Activated CD8-positive, alpha-beta memory T cell treated with anti-CD3 and anti-CD28 coated beads, Interleukin-2, amount 50 U/mL, for 24 hours (primary cell): ENCODE results near the gene ZFPM1.

Source experiments
- DNase-seq: peaks from one replicate; pipeline ENCODE4 v3.0.0-alpha.2; 2020; ENCODE audit errors: extremely low read depth

The ZFPM1 gene

GRCh38 chr16:88433632-88434352 lies 19.3 kb upstream of the ZFPM1 start:
- DNase-seq: no peak

DNA sequence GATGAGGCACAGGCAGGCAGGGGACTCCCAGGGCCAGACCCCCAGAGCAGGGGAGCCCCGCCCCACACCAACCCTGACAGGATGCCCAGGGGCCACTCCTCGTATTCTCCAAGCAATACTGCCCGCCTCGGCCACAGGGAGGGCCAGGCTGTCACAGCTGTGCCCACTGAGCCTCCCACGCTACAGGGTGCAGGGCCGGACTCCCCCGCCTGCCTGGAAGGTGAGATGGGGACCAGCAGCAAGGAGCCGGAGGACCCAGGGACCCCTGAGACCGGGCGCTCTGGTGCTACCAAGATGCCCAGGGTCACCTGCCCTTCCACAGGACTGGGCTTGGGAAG lies 18.8 kb upstream of the ZFPM1 start:
- DNase-seq: no peak

GRCh38 chr16:88434746-88435145 lies 18.3 kb upstream of the ZFPM1 start:
- no peak for DNase-seq

- DNase-seq: no peak
Observed at GRCh38 chr16:88435437-88436355, 17.4 kb upstream of the ZFPM1 start.

GRCh38 chr16:88436796-88437195 lies 16.3 kb upstream of the ZFPM1 start:
- no peak for DNase-seq

DNA sequence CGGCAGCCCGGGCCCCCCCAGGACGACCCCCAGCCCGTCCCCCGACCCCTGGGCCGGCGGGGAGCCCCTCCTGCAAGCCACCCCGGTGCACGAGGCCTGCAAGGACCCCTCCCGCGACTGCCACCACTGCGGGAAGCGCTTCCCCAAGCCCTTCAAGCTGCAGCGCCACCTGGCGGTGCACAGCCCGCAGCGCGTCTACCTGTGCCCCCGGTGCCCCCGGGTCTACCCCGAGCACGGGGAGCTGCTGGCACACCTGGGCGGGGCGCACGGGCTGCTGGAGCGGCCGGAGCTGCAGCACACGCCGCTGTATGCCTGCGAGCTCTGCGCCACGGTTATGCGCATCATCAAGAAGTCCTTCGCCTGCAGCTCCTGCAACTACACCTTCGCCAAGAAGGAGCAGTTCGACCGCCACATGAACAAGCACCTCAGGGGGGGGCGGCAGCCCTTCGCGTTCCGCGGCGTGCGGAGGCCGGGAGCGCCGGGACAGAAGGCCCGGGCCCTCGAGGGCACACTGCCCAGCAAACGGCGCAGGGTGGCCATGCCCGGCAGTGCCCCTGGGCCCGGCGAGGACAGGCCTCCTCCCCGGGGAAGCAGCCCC lies 15.6 kb upstream of the ZFPM1 start:
- DNase-seq: no peak

GRCh38 chr16:88438084-88438870 lies 14.8 kb upstream of the ZFPM1 start:
- no peak for DNase-seq

DNA sequence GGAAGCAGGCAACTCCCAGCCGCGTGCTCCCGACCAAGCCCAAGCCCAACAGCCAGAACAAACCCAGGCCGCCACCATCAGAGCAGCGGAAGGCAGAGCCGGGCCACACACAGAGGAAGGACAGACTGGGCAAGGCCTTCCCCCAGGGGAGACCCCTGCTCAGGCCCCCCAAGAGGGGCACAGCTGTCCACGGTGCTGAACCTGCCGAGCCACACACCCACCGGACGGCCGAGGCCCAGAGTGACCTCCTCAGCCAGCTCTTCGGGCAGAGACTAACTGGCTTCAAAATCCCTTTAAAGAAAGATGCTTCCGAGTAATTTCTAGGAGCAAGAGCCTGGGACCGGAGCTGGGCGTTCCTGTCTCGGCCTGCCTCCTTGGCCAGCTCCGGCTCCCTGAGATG lies 14.1 kb upstream of the ZFPM1 start:
- DNase-seq: no peak

DNA sequence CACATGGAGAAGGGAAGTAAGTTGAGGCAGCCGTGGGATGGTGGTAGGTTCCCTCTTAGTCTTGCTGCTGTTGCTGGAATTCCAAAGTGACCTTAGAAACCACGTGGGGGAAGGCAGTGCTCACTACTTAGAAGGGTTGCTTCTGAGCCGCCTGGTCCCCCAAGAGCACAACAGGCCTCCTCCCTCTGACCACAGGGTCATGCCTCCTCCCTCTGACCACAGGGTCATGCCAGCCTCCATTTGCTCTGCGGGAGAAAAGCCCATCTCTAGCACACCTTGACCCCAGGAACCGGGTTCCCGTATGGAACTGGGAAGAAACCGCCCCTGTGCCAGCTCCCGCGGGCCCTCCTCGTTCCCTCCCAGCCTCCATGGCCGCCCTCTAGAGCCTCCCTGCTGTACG lies 13.4 kb upstream of the ZFPM1 start:
- DNase-seq: no peak

DNA sequence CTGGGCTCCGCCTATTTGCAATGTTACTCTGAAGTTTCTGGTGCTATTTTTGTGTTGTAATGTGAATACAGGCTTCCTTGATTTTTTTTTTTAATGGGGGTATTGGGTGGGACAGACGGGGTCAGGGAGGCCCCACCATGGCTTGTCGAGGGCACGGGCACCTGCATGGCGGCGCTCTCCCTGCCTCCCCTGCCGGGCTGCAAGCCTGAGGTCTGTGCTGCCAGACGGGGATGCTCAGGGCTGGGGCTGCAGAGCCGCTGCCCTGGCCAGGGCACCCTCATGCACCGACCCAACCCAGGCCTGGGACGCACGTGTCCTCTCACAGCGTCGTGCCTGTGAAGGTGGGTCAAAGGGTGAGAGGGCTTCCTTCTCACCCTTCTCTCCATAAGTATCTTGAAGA lies 13.0 kb upstream of the ZFPM1 start:
- DNase-seq: no peak

GRCh38 chr16:88440686-88441405 lies 12.2 kb upstream of the ZFPM1 start:
- no peak for DNase-seq

GRCh38 chr16:88441460-88441859 lies 11.6 kb upstream of the ZFPM1 start:
- no peak for DNase-seq

GRCh38 chr16:88442383-88442726 lies 10.7 kb upstream of the ZFPM1 start:
- no peak for DNase-seq

GRCh38 chr16:88442727-88443576 lies 10.1 kb upstream of the ZFPM1 start:
- no peak for DNase-seq

DNA sequence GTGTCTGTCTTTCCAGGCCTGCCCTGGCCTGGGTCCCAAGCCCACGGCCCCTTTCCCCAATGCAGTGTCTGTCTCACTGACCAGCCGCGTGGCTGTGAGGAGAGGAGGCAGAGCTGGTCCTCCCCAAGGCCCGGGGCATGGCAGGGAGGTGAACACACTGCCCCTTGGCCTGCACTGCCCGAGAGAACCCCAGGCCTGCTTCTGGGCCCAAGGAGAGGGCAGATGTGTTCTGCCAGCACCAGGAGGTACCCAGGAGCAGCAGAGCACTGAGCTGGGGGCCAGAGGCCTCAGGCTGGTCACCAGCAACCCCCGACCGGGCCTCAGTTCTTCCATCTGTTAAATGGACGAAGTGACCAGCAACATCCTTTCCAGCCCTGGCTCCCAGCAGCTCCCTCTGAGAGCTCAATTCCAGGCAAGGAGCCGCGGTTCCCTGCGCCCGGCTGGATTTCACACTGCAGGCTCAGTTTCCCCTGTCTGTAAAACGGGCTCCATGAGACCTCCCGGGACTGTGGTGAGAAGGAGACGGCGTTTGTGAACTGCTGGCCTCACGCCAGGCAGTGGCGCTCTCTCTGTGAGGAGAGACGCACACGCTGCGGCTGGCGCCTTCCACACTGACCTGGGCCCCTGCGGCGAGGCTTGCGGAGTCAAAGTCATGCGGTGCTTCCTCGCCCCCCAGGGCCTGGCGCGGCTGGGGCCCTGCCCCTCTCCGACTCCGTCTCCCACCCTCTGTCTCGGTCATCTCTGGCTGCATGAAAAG lies 8.1 kb upstream of the ZFPM1 start:
- no peak for DNase-seq

DNA sequence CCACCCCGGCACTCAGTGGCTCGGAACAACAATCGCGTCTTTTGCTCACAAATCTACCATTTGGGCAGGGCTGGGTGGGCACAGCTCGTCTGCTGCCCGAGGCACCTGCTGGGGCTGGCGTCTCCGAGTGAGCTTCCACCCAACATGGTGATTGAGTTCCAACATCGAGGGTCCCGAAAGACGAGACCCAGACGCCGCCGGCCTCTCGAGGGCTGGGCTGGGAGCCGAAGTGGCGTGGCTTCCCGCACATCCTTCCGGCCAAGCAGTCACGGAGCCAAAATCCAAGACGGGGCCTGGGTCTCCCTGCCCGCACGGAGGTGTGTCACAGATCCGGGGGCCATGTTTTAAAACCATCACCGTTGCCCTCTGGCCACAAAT lies 7.5 kb upstream of the ZFPM1 start:
- no peak for DNase-seq

DNA sequence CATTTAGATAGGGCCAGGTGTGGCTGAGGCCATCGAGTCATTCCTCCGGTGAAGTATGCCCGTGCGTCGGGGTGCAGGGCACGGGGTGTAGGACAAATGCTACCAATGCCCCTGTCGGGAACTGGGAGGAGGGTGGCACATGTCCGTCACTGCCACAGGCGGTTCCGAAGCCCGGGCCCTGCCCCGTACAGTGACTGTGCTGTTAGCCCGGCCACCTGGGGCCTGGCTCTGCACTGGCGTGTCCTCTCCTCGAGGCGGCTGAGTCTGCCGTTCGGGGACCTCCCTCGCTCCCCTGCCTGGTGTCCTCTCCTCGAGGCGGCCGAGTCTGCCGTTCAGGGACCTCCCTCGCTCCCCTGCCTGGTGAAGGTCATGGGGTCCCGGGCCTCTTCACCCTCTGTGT lies 7.0 kb upstream of the ZFPM1 start:
- DNase-seq: no peak

DNA sequence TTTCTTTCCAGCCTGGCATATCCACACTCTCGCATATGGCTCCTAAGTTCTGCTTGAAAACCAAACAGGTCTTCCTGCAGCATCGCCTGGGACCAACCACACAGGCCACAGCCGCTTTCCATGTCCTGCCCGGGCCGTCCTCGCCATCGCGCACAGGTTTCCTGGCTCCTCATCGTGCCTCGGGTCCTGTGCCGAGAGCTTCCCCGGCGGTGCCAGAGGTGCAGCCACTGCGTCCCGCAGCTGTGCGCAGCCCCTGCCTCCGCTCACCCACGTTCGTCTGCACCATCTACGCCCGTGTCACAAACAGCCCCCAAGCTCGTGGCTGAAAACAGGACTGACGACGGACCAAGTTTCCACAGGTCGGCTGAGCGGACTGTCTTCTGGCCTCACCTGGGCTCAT lies 6.3 kb upstream of the ZFPM1 start:
- DNase-seq: no peak

DNA sequence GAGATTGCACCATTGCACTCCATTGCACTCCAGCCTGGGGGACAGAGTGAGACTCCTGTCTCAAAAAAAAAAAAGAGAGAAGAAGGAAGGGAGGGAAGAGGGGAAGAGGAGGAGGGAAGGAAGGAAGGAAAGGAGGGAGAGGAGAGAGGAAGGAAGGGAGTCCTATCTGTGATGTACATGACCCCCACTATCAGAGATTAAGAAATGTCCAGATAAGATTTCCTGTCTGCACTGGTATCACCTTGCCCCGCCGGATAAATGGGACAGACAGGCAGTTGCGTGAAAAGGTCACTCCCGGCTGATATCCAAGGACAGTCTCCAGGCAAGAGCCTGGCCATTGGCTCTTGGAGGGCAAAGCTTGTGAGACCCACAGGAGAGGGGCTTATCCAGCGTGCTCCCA lies 5.2 kb upstream of the ZFPM1 start:
- DNase-seq: no peak
